OCI-LY3 (cell line): Measurements from ENCODE around the gene PCGF6.

Experiments used
- CTCF ChIP-seq: fragments of 200-600, 300-600 bp; sonication (generic); IDR thresholded peaks from 2 replicates; pipeline ENCODE4 v1.5.1; 2014; ENCODE audit warnings: antibody characterized with exemption, low read length, low read depth
- EZH2phosphoT487 ChIP-seq: fragments of 200-600 bp; shearing (Covaris generic); IDR thresholded peaks from 2 replicates; pipeline ENCODE4 v1.6.1; 2018; ENCODE audit warnings: antibody characterized with exemption, mixed run types, low read depth

GRCh38 chr10:103374263-103374662, 23.3 kb upstream of the PCGF6 start:
- TF ChIP-seq CTCF: no peak
- no peak for TF ChIP-seq EZH2phosphoT487
